Cardiac fibroblast (primary cell): Measurements from ENCODE around the gene PTPRE.

Experiments used
- DNase-seq, 2 donors: peaks; one replicate each; pipeline versions ENCODE4 v3.0.0 to v3.0.0-alpha.2; 2010; ENCODE audit warnings: low read depth in 2 of 2
- H3K4me3 ChIP-seq, 2 donors: replicated peaks in 1 of 2; 1 replicate in 1 of 2; 2 replicates in 1 of 2; pipeline ENCODE4 v1.5.1; 2011; ENCODE audit warnings: low read depth in 2 of 2, low read length in 2 of 2, mild to moderate bottlenecking in 2 of 2, moderate library complexity in 1 of 2
- CTCF ChIP-seq: IDR thresholded peaks from one replicate; pipeline ENCODE4 v1.5.1; 2011; ENCODE audit warnings: low read depth, mild to moderate bottlenecking, low read length, inconsistent platforms

The PTPRE gene

GRCh38 chr10:128083191-128083895 is 176.4 kb downstream of the PTPRE start:
- no peak overlapping the region for H3K4me3 ChIP-seq
- no peak for TF ChIP-seq CTCF
- no peak for DNase-seq

GRCh38 chr10:128084364-128084763 is 177.5 kb downstream of the PTPRE start:
- TF ChIP-seq CTCF, result no peak
- DNase-seq, result no peak
- no peak overlapping the region for H3K4me3 ChIP-seq

GRCh38 chr10:128084991-128085390 is 178.1 kb downstream of the PTPRE start:
- no peak overlapping the region for H3K4me3 ChIP-seq
- no peak for DNase-seq
- TF ChIP-seq CTCF, result no peak

- DNase-seq, result no peak
- no peak for TF ChIP-seq CTCF
These were observed 179.3 kb downstream of the PTPRE start for GRCh38 chr10:128086003-128086863.

GRCh38 chr10:128087146-128087883 is 180.4 kb downstream of the PTPRE start:
- no peak for TF ChIP-seq CTCF
- DNase-seq, result no peak
- H3K4me3 ChIP-seq, result no peak overlapping the region

More at GRCh38 chr10:128086003-128086863, 179.3 kb downstream of the PTPRE start:
- no peak overlapping the region for H3K4me3 ChIP-seq

GRCh38 chr10:128087884-128088709 is 181.2 kb downstream of the PTPRE start:
- no peak for TF ChIP-seq CTCF
- no peak overlapping the region for H3K4me3 ChIP-seq
- no peak for DNase-seq
